GM12892 (cell line): Measurements from ENCODE around the gene WDR6.

Source experiments
- POLR2A ChIP-seq: IDR thresholded peaks from 2 replicates; pipeline ENCODE4 v1.6.1; 2011; ENCODE audit warnings: low read depth, low read length, control low read depth
- POLR2AphosphoS5 ChIP-seq: IDR thresholded peaks from 2 replicates; pipeline ENCODE4 v1.6.1; 2011; ENCODE audit warnings: low read depth, low read length, control low read depth

DNA sequence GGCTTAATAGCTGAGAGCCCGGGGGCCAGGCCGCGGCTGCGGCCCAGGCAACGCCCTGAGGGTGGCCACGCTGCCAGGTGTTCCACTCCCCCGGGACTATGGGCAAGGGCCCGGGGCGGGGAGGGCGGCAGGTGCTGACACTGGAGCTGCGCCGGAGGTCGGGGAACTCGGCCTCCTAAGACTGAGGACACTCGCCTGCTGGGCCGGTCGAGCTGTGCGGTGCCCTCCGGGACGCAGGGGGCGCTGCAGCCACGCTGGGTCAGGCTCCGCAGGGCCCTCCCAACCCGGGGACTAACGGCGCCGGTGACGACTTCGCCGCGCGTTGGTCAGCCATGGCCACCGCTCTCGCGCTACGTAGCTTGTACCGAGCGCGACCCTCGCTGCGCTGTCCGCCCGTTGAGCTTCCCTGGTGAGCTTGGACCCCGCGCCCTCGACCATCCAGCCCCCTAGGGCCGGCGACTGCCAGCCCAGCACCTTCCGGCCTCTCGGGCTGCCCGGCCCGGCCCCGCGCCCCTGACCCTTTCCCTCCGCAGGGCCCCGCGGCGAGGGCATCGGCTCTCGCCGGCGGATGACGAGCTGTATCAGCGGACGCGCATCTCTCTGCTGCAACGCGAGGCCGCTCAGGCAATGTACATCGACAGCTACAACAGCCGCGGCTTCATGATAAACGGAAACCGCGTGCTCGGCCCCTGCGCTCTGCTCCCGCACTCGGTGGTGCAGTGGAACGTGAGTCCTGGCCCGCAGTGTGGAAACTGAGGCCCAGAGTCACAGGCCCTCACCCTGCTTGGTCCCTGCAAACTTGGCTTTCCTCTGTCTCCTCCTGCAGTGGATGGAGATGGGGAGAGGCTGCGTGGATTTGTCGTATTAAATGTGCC is 14.9 kb downstream of the WDR6 start, which contains the start of gene NDUFAF3:
- TF ChIP-seq POLR2A (peak; percentile 80), POLR2AphosphoS5 (peak; percentile 91)
